SK-N-SH (cell line): Measurements from ENCODE around the gene PPFIBP2. TPM values are rescaled to one million over a fixed set of nuclear protein-coding genes. Genes with fewer than 3 reads are reported as not detected.

Experiments used
- CTCF ChIA-PET: fragments of 300-600, 350-600 bp; formaldehyde crosslinking; extraction: SDS; loops from one replicate; lab custom pipeline; 2021; lab: Yijun Ruan, JAX
- POLR2A ChIA-PET: fragments of 350-600 bp; sonication (Branson Sonifier 250); formaldehyde crosslinking; extraction: SDS; loops from one replicate; lab custom pipeline; 2020; ENCODE audit warnings: antibody characterized with exemption, inconsistent platforms; lab: Yijun Ruan, JAX
- DNase-seq: peaks from one replicate; pipeline ENCODE4 v3.0.0; 2012
- H2AFZ ChIP-seq: fragments of 200-600 bp; sonication (generic); 2 replicates; pipeline ENCODE4 v1.8.1; 2016; ENCODE audit warnings: antibody characterized with exemption, mild to moderate bottlenecking, low read depth
- H3F3A ChIP-seq: fragments of 200-600 bp; sonication (generic); replicated peaks from 2 replicates; pipeline ENCODE3; 2016; ENCODE audit warnings: antibody characterized with exemption, mild to moderate bottlenecking; ENCODE audit not compliant: insufficient read depth
- H3K27ac ChIP-seq, 2 experiments: fragments of 200-500 bp in 1 of 2; fragments of 200-600 bp in 1 of 2; sonication (Bioruptor generic) in 1 of 2; sonication (generic), shearing (Covaris generic) in 1 of 2; 2 replicates each; pipeline versions ENCODE4 v1.5.1 to v1.6.1; 2014 to 2016; ENCODE audit warnings: low read depth in 2 of 2, inconsistent platforms in 1 of 2, low read length in 1 of 2, mild to moderate bottlenecking in 1 of 2, mixed read lengths in 1 of 2
- H3K27me3 ChIP-seq: fragments of 200-600 bp; sonication (generic), shearing (Covaris generic); 2 replicates; pipeline ENCODE4 v1.6.1; 2016; ENCODE audit warnings: mixed run types; ENCODE audit not compliant: insufficient read depth
- H3K36me3 ChIP-seq, 2 experiments: fragments of 200-500 bp in 1 of 2; fragments of 200-600 bp in 1 of 2; sonication (Bioruptor generic) in 1 of 2; sonication (generic) in 1 of 2; replicated peaks in 1 of 2; 2 replicates each; pipeline versions ENCODE3 to v1.5.1; 2014 to 2016; ENCODE audit warnings: low read length in 1 of 2, mild to moderate bottlenecking in 1 of 2; ENCODE audit not compliant: insufficient read depth in 2 of 2, control insufficient read depth in 1 of 2
- H3K4me1 ChIP-seq, 2 experiments: fragments of 200-500 bp in 1 of 2; fragments of 200-600 bp in 1 of 2; sonication (Bioruptor generic) in 1 of 2; sonication (generic), shearing (Covaris generic) in 1 of 2; 2 replicates each; pipeline versions ENCODE4 v1.5.1 to v1.6.1; 2014 to 2016; ENCODE audit warnings: low read depth in 1 of 2, low read length in 1 of 2, mixed run types in 1 of 2; ENCODE audit not compliant: insufficient read depth in 2 of 2, control insufficient read depth in 1 of 2
- H3K4me2 ChIP-seq: fragments of 200-600 bp; sonication (generic), shearing (Covaris generic); 2 replicates; pipeline ENCODE4 v1.6.1; 2017; ENCODE audit warnings: mixed run types
- H3K4me3 ChIP-seq, 2 experiments: fragments of 200-500 bp in 1 of 2; fragments of 200-600 bp in 1 of 2; sonication (Bioruptor generic) in 1 of 2; sonication (generic), shearing (Covaris generic) in 1 of 2; 2 replicates each; pipeline versions ENCODE4 v1.5.1 to v1.8.1; 2014 to 2016; ENCODE audit warnings: low read depth in 2 of 2, inconsistent platforms in 1 of 2, low read length in 1 of 2, mild to moderate bottlenecking in 1 of 2, mixed read lengths in 1 of 2, moderate library complexity in 1 of 2
- H3K79me2 ChIP-seq: fragments of 200-600 bp; sonication (generic); 2 replicates; pipeline ENCODE4 v1.8.1; 2017; ENCODE audit warnings: mild to moderate bottlenecking; ENCODE audit not compliant: insufficient read depth
- H3K9ac ChIP-seq: fragments of 200-600 bp; sonication (generic); 2 replicates; pipeline ENCODE4 v1.6.1; 2017; ENCODE audit warnings: mixed run types
- H3K9me2 ChIP-seq: fragments of 200-600 bp; sonication (generic); 2 replicates; pipeline ENCODE4 v1.6.1; 2017; ENCODE audit warnings: mixed run types
- H3K9me3 ChIP-seq: fragments of 200-600 bp; sonication (generic); 2 replicates; pipeline ENCODE4 v1.6.1; 2017; ENCODE audit warnings: mixed run types, mild to moderate bottlenecking, moderate library complexity
- H4K20me1 ChIP-seq: fragments of 200-600 bp; sonication (generic); 2 replicates; pipeline ENCODE4 v1.6.1; 2017; ENCODE audit warnings: mild to moderate bottlenecking, mixed run types; ENCODE audit not compliant: insufficient read depth
- ELF1 ChIP-seq: IDR thresholded peaks from 2 replicates; pipeline ENCODE4 v1.4.0; 2012
- EZH2phosphoT487 ChIP-seq: fragments of 200-600 bp; sonication (generic); IDR thresholded peaks from 2 replicates; pipeline ENCODE4 v1.6.1; 2017; ENCODE audit warnings: low read depth, mixed run types, mild to moderate bottlenecking, antibody characterized with exemption, moderate library complexity, borderline replicate concordance
- FOSL2 ChIP-seq: IDR thresholded peaks from 2 replicates; pipeline ENCODE4 v1.4.0; 2012; ENCODE audit warnings: low read depth, mild to moderate bottlenecking, moderate library complexity, borderline replicate concordance
- FOXM1 ChIP-seq: IDR thresholded peaks from 2 replicates; pipeline ENCODE4 v1.4.0; 2012; ENCODE audit warnings: low read depth, mild to moderate bottlenecking
- JUND ChIP-seq: IDR thresholded peaks from 2 replicates; pipeline ENCODE4 v1.4.0; 2012
- NFIC ChIP-seq: IDR thresholded peaks from 2 replicates; pipeline ENCODE4 v1.4.0; 2012; ENCODE audit warnings: borderline replicate concordance
- NRF1 ChIP-seq: IDR thresholded peaks from 2 replicates; pipeline ENCODE4 v1.6.1; 2012; ENCODE audit warnings: low read depth, mild to moderate bottlenecking, low read length
- POLR2AphosphoS5 ChIP-seq: IDR thresholded peaks from 2 replicates; pipeline ENCODE4 v1.6.1; 2012; ENCODE audit warnings: low read depth, low read length
- RFX5 ChIP-seq: IDR thresholded peaks from 2 replicates; pipeline ENCODE4 v1.6.1; 2012; ENCODE audit warnings: mild to moderate bottlenecking, improper control_type of control experiment, low read length
- RXRA ChIP-seq: IDR thresholded peaks from 2 replicates; pipeline ENCODE4 v1.4.0; 2012; ENCODE audit warnings: low read depth, mild to moderate bottlenecking, borderline replicate concordance
- SIN3A ChIP-seq: IDR thresholded peaks from 2 replicates; pipeline ENCODE4 v1.6.1; 2012; ENCODE audit warnings: low read depth, mild to moderate bottlenecking, low read length, moderate library complexity, borderline replicate concordance
- SMC3 ChIP-seq: IDR thresholded peaks from 2 replicates; pipeline ENCODE4 v1.6.1; 2012; ENCODE audit warnings: low read depth, low read length, improper control_type of control experiment
- TEAD4 ChIP-seq: IDR thresholded peaks from 2 replicates; pipeline ENCODE4 v1.4.0; 2012; ENCODE audit warnings: mild to moderate bottlenecking, borderline replicate concordance; ENCODE audit not compliant: insufficient read depth
- WGBS: methylation state at CpG from one replicate; pipeline ENCODE4 v1.1.6; 2017; ENCODE audit warnings: low lambda C conversion rate; 5-methylcytosine and 5-hydroxymethylcytosine counted together
- polyA plus RNA-seq, 3 experiments: library from polyadenylated mRNA; depleted of rRNA; stranded (reverse); fragments of >200 nt; gene quantifications; 2 replicates each; pipeline ENCODE4 v1.2.3, GENCODE V29; 2012
- TF ChIP-seq, protein P1 (sequence below): IDR thresholded peaks from 2 replicates; pipeline ENCODE4 v1.4.0; 2012; ENCODE audit warnings: low read depth
- TF ChIP-seq, protein P2 (sequence below): IDR thresholded peaks from 2 replicates; pipeline ENCODE4 v1.4.0; 2012; ENCODE audit warnings: low read depth, borderline replicate concordance
- TF ChIP-seq, protein P3 (sequence below): IDR thresholded peaks from 2 replicates; pipeline ENCODE4 v1.4.0; 2012; ENCODE audit warnings: low read depth, borderline replicate concordance
- TF ChIP-seq, protein P4 (sequence below): fragments of 150-350 bp; IDR thresholded peaks from 2 replicates; pipeline ENCODE4 v1.6.1; 2017; ENCODE audit warnings: antibody characterized with exemption, low read length, low read depth, borderline replicate concordance
- TF ChIP-seq, protein P5 (sequence below): IDR thresholded peaks from 2 replicates; pipeline ENCODE4; 2012
- TF ChIP-seq, protein P6 (sequence below): IDR thresholded peaks from 2 replicates; pipeline ENCODE4 v1.6.1; 2012; ENCODE audit warnings: mild to moderate bottlenecking, low read depth, low read length, moderate library complexity

PPFIBP2 gene
- polyA plus RNA-seq, 1 of the 3 experiments (the other 2 are of a cell fraction) = 0.67 TPM

DNA sequence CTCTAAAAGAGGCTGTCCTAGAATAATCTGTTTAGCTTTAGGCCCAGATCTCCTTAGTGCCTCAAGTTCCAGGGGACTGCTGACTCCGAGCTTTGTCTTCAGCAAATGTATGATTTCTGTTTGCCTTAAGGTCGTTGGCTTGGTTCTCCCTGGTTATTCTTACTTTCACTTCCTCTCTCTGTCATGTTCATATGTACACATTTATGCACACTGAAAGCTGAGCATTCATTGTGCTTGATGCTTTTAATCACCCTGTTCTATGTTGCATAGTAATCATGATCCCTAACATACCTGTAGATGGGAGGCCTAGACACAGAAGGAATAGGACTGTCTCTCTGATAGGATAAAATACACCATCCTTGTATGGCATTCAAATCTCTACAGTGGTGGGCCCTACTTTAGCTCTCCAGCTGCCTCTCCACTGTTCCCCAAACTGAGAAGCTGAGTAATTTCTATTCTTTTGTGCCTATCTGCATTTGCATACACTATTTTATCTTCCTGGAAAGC lies 7.2 kb downstream of the PPFIBP2 start:
- WGBS = 24% methylated on average over 2 of the region's 2 CpGs
- Histone ChIP-seq H3K79me2 (no peaks in the 10 kb centered on the region), H3K9me2 (no peaks in the 10 kb centered on the region), H4K20me1 (no peaks in the 10 kb centered on the region), H3K4me1 (no peaks in the 10 kb centered on the region), H3K27me3 (peaks cover 5% of the 10 kb centered on the region; the same call in 1 of the 2 replicates), H3K27ac (no peak overlapping the region), H3K36me3 (no peaks in the 10 kb centered on the region), H3F3A (no peaks in the 10 kb centered on the region), H3K9me3 (no peaks in the 10 kb centered on the region), H3K4me3 (no peak overlapping the region), H3K4me2 (no peak overlapping the region), H2AFZ (no peak overlapping the region), H3K9ac (no peak overlapping the region)
- POLR2A ChIA-PET = no interaction called here
- DNase-seq = no peak
- TF ChIP-seq, protein P1, sequence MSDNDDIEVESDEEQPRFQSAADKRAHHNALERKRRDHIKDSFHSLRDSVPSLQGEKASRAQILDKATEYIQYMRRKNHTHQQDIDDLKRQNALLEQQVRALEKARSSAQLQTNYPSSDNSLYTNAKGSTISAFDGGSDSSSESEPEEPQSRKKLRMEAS = no peak
- TF ChIP-seq, protein P2, sequence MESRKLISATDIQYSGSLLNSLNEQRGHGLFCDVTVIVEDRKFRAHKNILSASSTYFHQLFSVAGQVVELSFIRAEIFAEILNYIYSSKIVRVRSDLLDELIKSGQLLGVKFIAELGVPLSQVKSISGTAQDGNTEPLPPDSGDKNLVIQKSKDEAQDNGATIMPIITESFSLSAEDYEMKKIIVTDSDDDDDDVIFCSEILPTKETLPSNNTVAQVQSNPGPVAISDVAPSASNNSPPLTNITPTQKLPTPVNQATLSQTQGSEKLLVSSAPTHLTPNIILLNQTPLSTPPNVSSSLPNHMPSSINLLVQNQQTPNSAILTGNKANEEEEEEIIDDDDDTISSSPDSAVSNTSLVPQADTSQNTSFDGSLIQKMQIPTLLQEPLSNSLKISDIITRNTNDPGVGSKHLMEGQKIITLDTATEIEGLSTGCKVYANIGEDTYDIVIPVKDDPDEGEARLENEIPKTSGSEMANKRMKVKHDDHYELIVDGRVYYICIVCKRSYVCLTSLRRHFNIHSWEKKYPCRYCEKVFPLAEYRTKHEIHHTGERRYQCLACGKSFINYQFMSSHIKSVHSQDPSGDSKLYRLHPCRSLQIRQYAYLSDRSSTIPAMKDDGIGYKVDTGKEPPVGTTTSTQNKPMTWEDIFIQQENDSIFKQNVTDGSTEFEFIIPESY = no peak
- TF ChIP-seq FOXM1 = no peak
- TF ChIP-seq, protein P3, sequence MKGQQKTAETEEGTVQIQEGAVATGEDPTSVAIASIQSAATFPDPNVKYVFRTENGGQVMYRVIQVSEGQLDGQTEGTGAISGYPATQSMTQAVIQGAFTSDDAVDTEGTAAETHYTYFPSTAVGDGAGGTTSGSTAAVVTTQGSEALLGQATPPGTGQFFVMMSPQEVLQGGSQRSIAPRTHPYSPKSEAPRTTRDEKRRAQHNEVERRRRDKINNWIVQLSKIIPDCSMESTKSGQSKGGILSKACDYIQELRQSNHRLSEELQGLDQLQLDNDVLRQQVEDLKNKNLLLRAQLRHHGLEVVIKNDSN = no peak
- no peak for TF ChIP-seq FOSL2
- no peak for TF ChIP-seq NFIC
- TF ChIP-seq, protein P4, sequence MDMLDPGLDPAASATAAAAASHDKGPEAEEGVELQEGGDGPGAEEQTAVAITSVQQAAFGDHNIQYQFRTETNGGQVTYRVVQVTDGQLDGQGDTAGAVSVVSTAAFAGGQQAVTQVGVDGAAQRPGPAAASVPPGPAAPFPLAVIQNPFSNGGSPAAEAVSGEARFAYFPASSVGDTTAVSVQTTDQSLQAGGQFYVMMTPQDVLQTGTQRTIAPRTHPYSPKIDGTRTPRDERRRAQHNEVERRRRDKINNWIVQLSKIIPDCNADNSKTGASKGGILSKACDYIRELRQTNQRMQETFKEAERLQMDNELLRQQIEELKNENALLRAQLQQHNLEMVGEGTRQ = no peak
- no peak for TF ChIP-seq SMC3
- TF ChIP-seq RXRA = no peak
- no peak for TF ChIP-seq NRF1
- TF ChIP-seq POLR2AphosphoS5 = no peak
- TF ChIP-seq ELF1 = no peak
- TF ChIP-seq, protein P5, sequence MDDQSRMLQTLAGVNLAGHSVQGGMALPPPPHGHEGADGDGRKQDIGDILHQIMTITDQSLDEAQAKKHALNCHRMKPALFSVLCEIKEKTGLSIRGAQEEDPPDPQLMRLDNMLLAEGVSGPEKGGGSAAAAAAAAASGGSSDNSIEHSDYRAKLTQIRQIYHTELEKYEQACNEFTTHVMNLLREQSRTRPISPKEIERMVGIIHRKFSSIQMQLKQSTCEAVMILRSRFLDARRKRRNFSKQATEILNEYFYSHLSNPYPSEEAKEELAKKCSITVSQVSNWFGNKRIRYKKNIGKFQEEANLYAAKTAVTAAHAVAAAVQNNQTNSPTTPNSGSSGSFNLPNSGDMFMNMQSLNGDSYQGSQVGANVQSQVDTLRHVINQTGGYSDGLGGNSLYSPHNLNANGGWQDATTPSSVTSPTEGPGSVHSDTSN = no peak
- TF ChIP-seq RFX5 = no peak
- TF ChIP-seq, protein P6, sequence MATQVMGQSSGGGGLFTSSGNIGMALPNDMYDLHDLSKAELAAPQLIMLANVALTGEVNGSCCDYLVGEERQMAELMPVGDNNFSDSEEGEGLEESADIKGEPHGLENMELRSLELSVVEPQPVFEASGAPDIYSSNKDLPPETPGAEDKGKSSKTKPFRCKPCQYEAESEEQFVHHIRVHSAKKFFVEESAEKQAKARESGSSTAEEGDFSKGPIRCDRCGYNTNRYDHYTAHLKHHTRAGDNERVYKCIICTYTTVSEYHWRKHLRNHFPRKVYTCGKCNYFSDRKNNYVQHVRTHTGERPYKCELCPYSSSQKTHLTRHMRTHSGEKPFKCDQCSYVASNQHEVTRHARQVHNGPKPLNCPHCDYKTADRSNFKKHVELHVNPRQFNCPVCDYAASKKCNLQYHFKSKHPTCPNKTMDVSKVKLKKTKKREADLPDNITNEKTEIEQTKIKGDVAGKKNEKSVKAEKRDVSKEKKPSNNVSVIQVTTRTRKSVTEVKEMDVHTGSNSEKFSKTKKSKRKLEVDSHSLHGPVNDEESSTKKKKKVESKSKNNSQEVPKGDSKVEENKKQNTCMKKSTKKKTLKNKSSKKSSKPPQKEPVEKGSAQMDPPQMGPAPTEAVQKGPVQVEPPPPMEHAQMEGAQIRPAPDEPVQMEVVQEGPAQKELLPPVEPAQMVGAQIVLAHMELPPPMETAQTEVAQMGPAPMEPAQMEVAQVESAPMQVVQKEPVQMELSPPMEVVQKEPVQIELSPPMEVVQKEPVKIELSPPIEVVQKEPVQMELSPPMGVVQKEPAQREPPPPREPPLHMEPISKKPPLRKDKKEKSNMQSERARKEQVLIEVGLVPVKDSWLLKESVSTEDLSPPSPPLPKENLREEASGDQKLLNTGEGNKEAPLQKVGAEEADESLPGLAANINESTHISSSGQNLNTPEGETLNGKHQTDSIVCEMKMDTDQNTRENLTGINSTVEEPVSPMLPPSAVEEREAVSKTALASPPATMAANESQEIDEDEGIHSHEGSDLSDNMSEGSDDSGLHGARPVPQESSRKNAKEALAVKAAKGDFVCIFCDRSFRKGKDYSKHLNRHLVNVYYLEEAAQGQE = no peak
- TF ChIP-seq EZH2phosphoT487 = no peak
- no peak for TF ChIP-seq TEAD4
- no peak for TF ChIP-seq JUND
- TF ChIP-seq SIN3A = no peak
- CTCF ChIA-PET = interaction anchor here (1.3 to 3.3 kb wide), 4 partner anchors 9 to 145 kb away, joined by 3 to 15 read pairs (median 8); no protein-coding TSS in a partner anchor
